ENCODE results near the gene SIGLEC12.
"Not testable (repeated sequence)": the region's sequence is repeated elsewhere in the genome, so short reads cannot be mapped to it uniquely, and the experiment has no call there.

SIGLEC12 gene

GRCh38 chr19:51507640-51508058 lies 6.0 kb upstream of the SIGLEC12 start:
- Mint-ChIP-seq H3K27me3 (peaks cover 23% of the 10 kb centered on the region), H3K27ac (no peak overlapping the region), H3K4me3 (no peak overlapping the region), H3K4me1 (ENCODE audit: low read depth) (peaks cover 10% of the 10 kb centered on the region), H3K36me3 (ENCODE audit: low read depth) (no peaks in the 10 kb centered on the region), H3K9me3 (peaks cover 8% of the 10 kb centered on the region)
- DNase-seq = no peak

- Mint-ChIP-seq H3K4me3 (no peak overlapping the region), H3K9me3 (peaks cover 8% of the 10 kb centered on the region), H3K4me1 (ENCODE audit: low read depth) (peaks cover 10% of the 10 kb centered on the region), H3K27ac (no peak overlapping the region), H3K36me3 (ENCODE audit: low read depth) (no peaks in the 10 kb centered on the region), H3K27me3 (peaks cover 18% of the 10 kb centered on the region)
- DNase-seq = no peak
Observed at GRCh38 chr19:51507192-51507591, 5.6 kb upstream of the SIGLEC12 start.

GRCh38 chr19:51505904-51506303 lies 4.3 kb upstream of the SIGLEC12 start:
- peaks cover 9% of the 10 kb centered on the region for H3K27me3 Mint-ChIP-seq
- no peak overlapping the region for H3K4me3 Mint-ChIP-seq
- no peak for DNase-seq
- H3K9me3 Mint-ChIP-seq = peaks cover 8% of the 10 kb centered on the region
- no peak overlapping the region for H3K27ac Mint-ChIP-seq
- no peaks in the 10 kb centered on the region for H3K36me3 Mint-ChIP-seq (ENCODE audit: low read depth)
- H3K4me1 Mint-ChIP-seq (ENCODE audit: low read depth) = peaks cover 14% of the 10 kb centered on the region

- Mint-ChIP-seq H3K9me3 (peaks cover 8% of the 10 kb centered on the region), H3K27ac (no peak overlapping the region), H3K4me3 (no peak overlapping the region), H3K36me3 (ENCODE audit: low read depth) (no peaks in the 10 kb centered on the region), H3K27me3 (peaks cover 3% of the 10 kb centered on the region), H3K4me1 (ENCODE audit: low read depth) (peaks cover 11% of the 10 kb centered on the region)
- no peak for DNase-seq
Observed at GRCh38 chr19:51503896-51504295, 2.3 kb upstream of the SIGLEC12 start.

DNA sequence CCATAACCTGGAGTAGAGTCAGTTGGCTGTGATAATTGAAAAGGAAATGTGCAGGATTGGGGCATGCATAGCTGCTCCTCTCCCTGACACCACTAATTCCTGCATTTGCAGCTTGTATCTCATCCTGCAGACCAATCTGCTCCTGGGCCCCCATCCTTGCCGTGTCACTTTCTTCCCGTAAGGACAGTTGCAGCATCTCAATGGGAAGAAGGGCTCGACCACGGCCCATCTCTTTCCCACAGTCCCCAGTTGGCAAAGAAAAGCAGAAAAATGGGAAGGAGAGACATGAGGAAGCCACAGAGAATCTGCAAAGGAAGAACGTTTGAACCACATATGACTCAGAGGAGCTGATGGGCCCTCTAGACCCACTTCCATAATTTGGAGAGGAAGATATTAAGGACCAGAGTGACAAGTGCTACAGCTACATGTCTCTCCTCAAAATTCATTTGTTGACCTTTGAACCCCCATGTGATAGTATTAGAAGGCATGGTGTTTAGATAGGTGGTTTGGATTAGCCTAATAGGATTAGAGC lies 1.8 kb upstream of the SIGLEC12 start:
- H3K27me3 Mint-ChIP-seq = peaks cover under 1% of the 10 kb centered on the region
- H3K36me3 Mint-ChIP-seq (ENCODE audit: low read depth) = no peaks in the 10 kb centered on the region
- peaks cover 8% of the 10 kb centered on the region for H3K9me3 Mint-ChIP-seq
- H3K4me1 Mint-ChIP-seq (ENCODE audit: low read depth) = peaks cover 11% of the 10 kb centered on the region
- H3K4me3 Mint-ChIP-seq = no peak overlapping the region
- DNase-seq = no peak
- H3K27ac Mint-ChIP-seq = no peak overlapping the region

- not testable (repeated sequence) for H3K4me3 Mint-ChIP-seq; DNase-seq; H3K27me3 Mint-ChIP-seq; H3K9me3 Mint-ChIP-seq; H3K36me3 Mint-ChIP-seq (ENCODE audit: low read depth)
- Mint-ChIP-seq H3K27ac (peak overlapping the region; percentile 53), H3K4me1 (ENCODE audit: low read depth) (peaks cover 11% of the 10 kb centered on the region)
Observed at GRCh38 chr19:51500931-51501330, 669 bp downstream of the SIGLEC12 start.

DNA sequence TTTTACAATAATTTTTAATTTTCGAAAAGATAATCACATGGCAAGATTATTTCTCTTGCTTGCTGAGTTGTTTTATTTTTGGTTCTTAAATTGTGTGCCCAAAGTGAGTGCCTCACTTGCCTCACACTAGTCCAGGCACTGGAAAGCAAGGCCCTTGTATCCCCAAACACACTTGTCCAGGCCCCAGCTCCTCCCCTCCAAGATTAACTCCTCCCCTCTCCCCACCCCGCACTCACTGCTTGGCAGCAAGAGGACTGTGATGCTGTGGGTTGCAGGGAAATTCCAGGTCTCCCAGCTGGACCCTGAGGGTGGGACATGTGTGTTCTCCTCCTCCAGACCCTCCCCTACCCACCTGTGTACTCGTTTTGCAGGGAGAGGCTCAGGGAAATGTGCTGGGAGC lies 3.9 kb downstream of the SIGLEC12 start:
- Mint-ChIP-seq H3K27me3 (peaks cover 21% of the 10 kb centered on the region), H3K4me3 (no peak overlapping the region), H3K27ac (no peak overlapping the region), H3K4me1 (ENCODE audit: low read depth) (peaks cover 15% of the 10 kb centered on the region), H3K9me3 (no peaks in the 10 kb centered on the region), H3K36me3 (ENCODE audit: low read depth) (no peaks in the 10 kb centered on the region)
- no peak for DNase-seq

DNA sequence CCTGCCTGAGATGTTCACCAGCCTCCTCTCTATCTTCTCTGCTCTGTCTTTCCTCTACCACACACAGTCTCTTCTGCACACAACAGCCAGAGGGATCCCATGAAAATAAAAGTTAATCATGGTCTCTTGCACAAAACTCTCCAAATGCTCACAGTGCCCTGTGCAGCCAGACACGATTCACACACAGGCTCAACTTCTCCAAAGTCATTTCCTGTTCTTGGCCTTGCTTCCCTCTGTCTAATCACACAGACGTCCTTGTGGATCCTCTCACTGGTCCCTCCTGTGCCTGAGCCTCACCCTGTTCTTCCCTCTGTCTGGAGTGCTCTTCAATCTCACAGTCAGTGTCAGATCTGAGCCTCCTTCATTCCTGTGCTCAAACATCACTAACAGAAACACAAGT lies 7.8 kb downstream of the SIGLEC12 start:
- H3K27me3 Mint-ChIP-seq = peaks cover 27% of the 10 kb centered on the region
- DNase-seq = no peak
- no peak overlapping the region for H3K4me3 Mint-ChIP-seq
- peaks cover 2% of the 10 kb centered on the region for H3K9me3 Mint-ChIP-seq
- no peak overlapping the region for H3K27ac Mint-ChIP-seq
- H3K4me1 Mint-ChIP-seq (ENCODE audit: low read depth) = peaks cover 21% of the 10 kb centered on the region
- no peaks in the 10 kb centered on the region for H3K36me3 Mint-ChIP-seq (ENCODE audit: low read depth)

DNA sequence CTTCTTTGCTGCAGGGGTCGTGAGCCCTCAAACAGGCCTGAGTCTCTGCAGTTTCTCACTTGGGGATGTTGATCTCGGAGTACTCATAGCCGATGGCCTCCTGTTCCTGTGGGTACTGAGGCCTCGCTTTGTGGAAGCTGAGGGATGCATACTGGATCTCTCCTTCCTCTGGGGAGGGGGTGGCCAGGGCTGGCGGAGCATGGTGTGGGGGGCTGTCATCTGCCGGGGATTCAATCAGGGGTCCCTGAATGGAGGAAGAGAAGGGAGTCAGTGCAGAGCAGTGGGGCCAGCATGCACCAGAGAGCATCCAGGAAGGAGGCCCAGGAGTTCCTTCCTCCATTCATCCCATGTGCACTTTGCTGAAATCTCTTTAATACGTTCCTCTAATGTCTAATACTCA lies 10.0 kb downstream of the SIGLEC12 start:
- Mint-ChIP-seq H3K27ac (no peak overlapping the region), H3K4me3 (no peak overlapping the region), H3K9me3 (peaks cover 2% of the 10 kb centered on the region), H3K36me3 (ENCODE audit: low read depth) (no peaks in the 10 kb centered on the region), H3K4me1 (ENCODE audit: low read depth) (peaks cover 30% of the 10 kb centered on the region), H3K27me3 (peaks cover 23% of the 10 kb centered on the region)
- DNase-seq = no peak

GRCh38 chr19:51490676-51491075 lies 10.9 kb downstream of the SIGLEC12 start:
- peaks cover 21% of the 10 kb centered on the region for H3K27me3 Mint-ChIP-seq
- no peak overlapping the region for H3K4me3 Mint-ChIP-seq
- no peaks in the 10 kb centered on the region for H3K36me3 Mint-ChIP-seq (ENCODE audit: low read depth)
- H3K9me3 Mint-ChIP-seq = peaks cover 5% of the 10 kb centered on the region
- H3K4me1 Mint-ChIP-seq (ENCODE audit: low read depth) = peaks cover 30% of the 10 kb centered on the region
- H3K27ac Mint-ChIP-seq = no peak overlapping the region
- no peak for DNase-seq

- Mint-ChIP-seq H3K4me1 (ENCODE audit: low read depth) (peaks cover 30% of the 10 kb centered on the region), H3K27me3 (peaks cover 32% of the 10 kb centered on the region), H3K27ac (peak overlapping the region; percentile 85), H3K36me3 (ENCODE audit: low read depth) (no peaks in the 10 kb centered on the region), H3K4me3 (peak overlapping the region; percentile 29), H3K9me3 (peaks cover 5% of the 10 kb centered on the region)
- no peak for DNase-seq
Observed at GRCh38 chr19:51489113-51489512, 12.5 kb downstream of the SIGLEC12 start.

- Mint-ChIP-seq H3K36me3 (ENCODE audit: low read depth) (no peaks in the 10 kb centered on the region), H3K4me3 (no peak overlapping the region), H3K27ac (no peak overlapping the region), H3K4me1 (ENCODE audit: low read depth) (peaks cover 30% of the 10 kb centered on the region), H3K27me3 (peaks cover 33% of the 10 kb centered on the region), H3K9me3 (peaks cover 5% of the 10 kb centered on the region)
- no peak for DNase-seq
Observed at GRCh38 chr19:51488491-51488890, 13.1 kb downstream of the SIGLEC12 start.

DNA sequence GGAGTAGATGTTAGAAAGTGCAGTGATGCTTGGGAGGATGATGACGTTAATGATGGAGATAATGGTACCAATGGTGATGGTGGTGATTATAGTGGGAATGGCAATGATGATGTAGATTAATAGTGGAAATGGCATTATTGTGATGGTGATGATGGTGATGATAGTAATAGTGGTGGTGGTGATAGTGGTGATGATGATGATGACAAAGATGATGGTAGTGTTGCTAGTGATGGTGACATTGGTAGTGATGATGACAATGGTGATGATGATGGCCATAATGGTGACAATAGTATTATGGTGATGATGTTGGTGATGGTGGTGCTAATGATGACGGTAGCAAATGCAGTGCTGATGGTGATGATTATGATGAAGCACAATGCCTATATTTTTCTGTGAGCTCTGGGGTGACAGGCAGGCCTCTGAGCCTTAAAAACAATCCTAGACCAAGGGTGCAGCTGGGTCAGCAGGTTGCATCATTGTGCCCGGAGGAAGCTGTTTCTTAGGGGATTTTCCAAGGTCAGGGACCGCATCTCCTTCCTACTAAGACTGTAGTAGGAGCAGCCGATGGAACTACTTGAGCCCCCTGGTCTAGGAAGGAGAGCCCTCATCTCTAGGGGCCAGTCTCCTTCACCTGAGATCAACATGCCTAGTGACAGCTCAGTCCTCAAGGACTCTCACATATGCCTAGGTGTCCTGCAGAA lies 15.5 kb downstream of the SIGLEC12 start:
- Mint-ChIP-seq H3K27me3 (peaks cover 31% of the 10 kb centered on the region), H3K27ac (no peak overlapping the region), H3K4me3 (no peak overlapping the region), H3K4me1 (ENCODE audit: low read depth) (peaks cover 27% of the 10 kb centered on the region), H3K36me3 (ENCODE audit: low read depth) (no peaks in the 10 kb centered on the region), H3K9me3 (peaks cover 5% of the 10 kb centered on the region)
- no peak for DNase-seq

- no peaks in the 10 kb centered on the region for H3K36me3 Mint-ChIP-seq (ENCODE audit: low read depth)
- peaks cover 36% of the 10 kb centered on the region for H3K4me1 Mint-ChIP-seq (ENCODE audit: low read depth)
- peaks cover 30% of the 10 kb centered on the region for H3K27me3 Mint-ChIP-seq
- no peak overlapping the region for H3K27ac Mint-ChIP-seq
- peaks cover 6% of the 10 kb centered on the region for H3K9me3 Mint-ChIP-seq
- H3K4me3 Mint-ChIP-seq = no peak overlapping the region
- no peak for DNase-seq
Observed at GRCh38 chr19:51480590-51480989, 21.0 kb downstream of the SIGLEC12 start.

GRCh38 chr19:51479531-51480331 lies 21.9 kb downstream of the SIGLEC12 start:
- Mint-ChIP-seq H3K27me3 (peaks cover 23% of the 10 kb centered on the region), H3K27ac (peak overlapping the region; percentile 70), H3K36me3 (ENCODE audit: low read depth) (no peaks in the 10 kb centered on the region), H3K4me3 (no peak overlapping the region), H3K4me1 (ENCODE audit: low read depth) (peaks cover 42% of the 10 kb centered on the region), H3K9me3 (peaks cover 6% of the 10 kb centered on the region)
- DNase-seq = peak; percentile 51
